ENCODE measurements around the gene MYO18B.
A peak's percentile ranks its signal among the peaks of the same experiment; 100 is the strongest.

The MYO18B gene

DNA sequence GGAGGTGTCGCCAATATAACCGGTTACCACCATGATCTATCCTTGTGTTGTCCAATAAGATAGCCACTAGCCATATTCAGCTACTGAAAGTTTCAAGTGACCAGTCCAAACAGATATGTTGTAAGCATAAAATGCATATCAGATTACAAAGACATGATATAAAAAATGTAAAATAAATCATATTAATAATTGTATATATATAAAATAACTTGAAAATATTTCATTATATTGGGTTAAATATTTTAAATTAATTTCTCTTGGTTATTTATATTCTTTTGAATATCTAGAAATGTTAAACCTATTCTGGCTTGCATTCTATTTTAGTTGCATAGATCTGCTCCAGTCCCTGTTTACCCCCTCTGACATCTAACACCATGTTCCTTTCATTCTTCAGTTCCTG is 305.5 kb downstream of the MYO18B start:
- no peak for DNase-seq (ENCODE audit: low spot score)

DNA sequence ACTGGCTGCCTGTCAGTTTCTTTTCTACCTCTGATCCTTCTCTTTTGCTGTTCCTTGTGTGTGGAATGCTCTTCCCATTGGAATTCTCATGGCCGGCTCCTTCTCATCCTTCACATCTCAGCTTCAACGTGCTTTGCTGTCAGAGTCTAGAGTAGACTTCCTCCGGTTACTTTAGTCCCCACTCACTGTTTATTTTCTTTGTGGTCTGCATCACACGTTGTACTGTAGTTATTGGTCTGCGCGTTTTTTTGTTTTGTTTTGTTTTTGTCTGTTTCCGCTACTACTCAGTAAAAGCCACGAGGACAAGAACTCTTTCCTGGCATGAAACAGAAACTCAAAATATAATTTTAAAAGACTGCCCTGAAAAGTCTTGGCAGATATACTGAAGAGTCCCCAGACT is 305.9 kb downstream of the MYO18B start:
- no peak for DNase-seq (ENCODE audit: low spot score)

GRCh38 chr22:26050079-26050478 is 308.1 kb downstream of the MYO18B start:
- no peak for DNase-seq (ENCODE audit: low spot score)

GRCh38 chr22:26053737-26054316 is 311.8 kb downstream of the MYO18B start:
- DNase-seq (ENCODE audit: low spot score), result peak; percentile 32

- no peak for DNase-seq (ENCODE audit: low spot score)
Observed at GRCh38 chr22:26054841-26055605, 313.0 kb downstream of the MYO18B start.

DNA sequence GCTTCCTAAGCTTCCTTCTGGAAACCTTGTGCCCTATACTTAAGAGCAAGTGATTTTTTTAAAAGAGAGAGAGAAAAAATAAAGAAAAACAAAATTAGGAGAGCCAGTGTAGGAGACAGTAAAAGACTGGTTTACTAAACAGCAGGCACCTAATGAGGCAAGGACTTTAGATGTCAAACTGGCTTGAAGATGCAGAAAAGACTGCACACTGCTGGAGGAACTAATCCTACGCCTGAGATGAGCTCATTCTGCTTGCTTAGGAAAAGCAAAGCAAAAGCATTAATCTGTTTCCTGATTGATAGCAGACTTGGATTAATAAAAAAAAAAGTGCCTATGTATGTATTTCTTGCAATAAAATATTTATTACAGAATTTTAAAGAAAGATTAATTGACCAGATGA is 313.7 kb downstream of the MYO18B start:
- no peak for DNase-seq (ENCODE audit: low spot score)

DNA sequence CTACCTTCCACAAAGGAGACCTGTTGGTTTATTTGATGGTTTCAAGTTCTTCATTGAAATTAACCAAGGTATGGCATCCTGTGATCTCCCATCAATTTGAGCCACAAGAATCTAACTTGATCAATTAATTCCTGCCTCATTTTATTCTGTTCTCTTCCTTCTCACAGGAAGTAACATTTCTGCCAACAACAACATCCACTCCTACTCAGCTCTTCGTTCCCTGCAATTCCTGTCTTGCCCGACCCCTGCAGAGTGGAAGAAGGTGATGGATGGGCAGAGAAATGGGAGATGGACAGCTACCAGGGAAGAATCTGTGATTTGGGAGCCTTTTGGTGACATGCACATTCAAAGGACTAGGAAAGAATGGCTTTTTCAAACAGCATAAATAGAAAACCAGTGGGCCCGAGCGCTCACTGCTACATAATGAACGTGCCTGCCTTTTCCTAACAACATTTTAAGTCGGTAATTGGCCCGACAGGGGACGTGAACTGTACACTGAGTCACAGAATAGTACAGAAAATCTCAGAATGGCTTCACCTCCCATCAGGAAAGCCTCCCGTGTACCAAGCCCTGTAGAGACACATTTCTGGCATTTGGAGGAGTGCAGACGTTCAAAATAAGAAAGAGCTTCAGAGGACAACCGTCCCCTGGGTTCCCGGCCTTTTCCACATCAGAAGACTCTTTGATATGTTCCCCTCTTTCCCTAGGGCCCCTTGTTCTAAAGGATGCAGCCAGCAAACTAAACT is 314.6 kb downstream of the MYO18B start:
- DNase-seq (ENCODE audit: low spot score), result no peak

GRCh38 chr22:26057731-26058130 is 315.7 kb downstream of the MYO18B start:
- no peak for DNase-seq (ENCODE audit: low spot score)

DNA sequence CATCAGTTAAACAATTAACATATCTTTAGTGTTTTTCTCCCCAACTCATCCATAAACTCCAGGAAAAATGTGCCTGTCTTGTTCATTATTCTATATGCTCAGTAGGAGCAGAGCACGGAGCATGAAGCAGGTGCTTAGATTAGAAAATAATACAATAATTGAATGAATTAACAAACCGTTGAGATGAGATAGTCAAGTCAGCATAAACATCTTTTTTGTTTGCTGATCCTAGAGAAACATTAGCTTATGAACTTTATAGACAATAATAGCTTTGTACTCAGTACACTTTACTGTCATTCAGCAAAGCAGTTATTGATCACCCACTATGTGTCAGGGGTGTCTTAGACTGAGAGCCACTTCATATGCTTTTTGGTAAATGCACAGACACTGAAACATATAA is 322.1 kb downstream of the MYO18B start:
- DNase-seq (ENCODE audit: low spot score), result no peak

GRCh38 chr22:26065847-26066246 is 323.9 kb downstream of the MYO18B start:
- no peak for DNase-seq (ENCODE audit: low spot score)

GRCh38 chr22:26066534-26066933 is 324.5 kb downstream of the MYO18B start:
- peak; percentile 67 for DNase-seq (ENCODE audit: low spot score)

GRCh38 chr22:26068571-26068970 is 326.6 kb downstream of the MYO18B start:
- no peak for DNase-seq (ENCODE audit: low spot score)

DNA sequence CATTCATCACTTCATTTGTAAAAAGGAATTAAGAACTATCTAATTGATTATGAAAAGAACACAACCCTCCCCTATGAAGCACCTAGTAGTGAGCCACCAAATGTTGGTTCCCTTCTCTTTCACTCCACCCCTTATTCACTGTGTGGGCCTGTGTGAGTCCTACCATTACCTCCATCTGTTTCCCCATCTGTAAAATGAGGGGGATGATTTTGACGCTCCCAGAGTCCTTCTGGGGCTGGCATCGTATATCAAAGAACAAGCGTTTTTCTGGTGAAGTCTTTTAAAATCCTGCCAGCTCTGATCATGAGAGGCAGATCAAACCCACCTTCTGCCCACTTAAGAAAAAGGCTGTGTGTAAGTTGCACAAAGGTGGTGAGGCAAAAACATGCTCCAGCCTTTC is 330.6 kb downstream of the MYO18B start:
- DNase-seq (ENCODE audit: low spot score), result no peak

DNA sequence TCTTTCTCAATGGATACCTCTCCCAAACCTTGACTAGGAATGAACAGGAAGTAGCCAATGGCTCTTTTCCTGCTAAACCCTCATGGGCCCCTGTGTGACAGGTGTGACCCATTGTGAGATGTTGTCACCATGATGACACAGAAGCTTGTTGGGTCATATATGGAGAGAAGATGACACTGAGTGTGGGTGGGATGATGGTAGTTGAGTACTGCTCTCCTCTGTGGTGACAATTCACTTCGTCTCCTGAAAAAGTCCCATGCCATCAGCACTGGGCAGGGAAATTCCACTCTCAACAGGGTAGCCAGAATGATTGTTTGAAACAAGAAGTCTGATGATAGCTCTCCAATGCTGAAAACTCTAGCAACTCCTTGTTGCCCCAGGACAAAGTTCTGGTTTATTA is 333.3 kb downstream of the MYO18B start:
- no peak for DNase-seq (ENCODE audit: low spot score)

GRCh38 chr22:26079009-26079408 is 337.0 kb downstream of the MYO18B start:
- DNase-seq (ENCODE audit: low spot score), result no peak

Data from iPS-NIHi11 (cell line).